Liver (tissue), 9 donors: ENCODE measurements around the gene MIER1. TPM values are rescaled to one million over a fixed set of nuclear protein-coding genes. Genes with fewer than 3 reads are reported as not detected.

Experiments used
- DNase-seq: peaks from one replicate; pipeline ENCODE4 v3.0.0-alpha.2; 2017; ENCODE audit warnings: low spot score
- H3K27ac ChIP-seq, 2 donors: one replicate each; pipeline ENCODE4 v1.7.0; 2013; ENCODE audit warnings: inconsistent platforms in 2 of 2, low read length in 2 of 2, control low read depth in 1 of 2, low read depth in 1 of 2, mild to moderate bottlenecking in 1 of 2
- H3K27me3 ChIP-seq, 4 donors: one replicate each; pipeline versions ENCODE4 v1.6.1 to v1.7.0; 2013; ENCODE audit warnings: low read length in 3 of 4, inconsistent platforms in 1 of 4, mild to moderate bottlenecking in 1 of 4, moderate library complexity in 1 of 4; ENCODE audit not compliant: control insufficient read depth in 4 of 4, insufficient read depth in 4 of 4
- H3K36me3 ChIP-seq, 4 donors: one replicate each; pipeline versions ENCODE4 v1.6.1 to v1.7.0; 2013; ENCODE audit warnings: low read length in 3 of 4, mild to moderate bottlenecking in 3 of 4, low read depth in 1 of 4, moderate library complexity in 1 of 4; ENCODE audit not compliant: control insufficient read depth in 4 of 4, insufficient read depth in 3 of 4
- H3K4me1 ChIP-seq, 4 donors: one replicate each; pipeline versions ENCODE4 v1.6.1 to v1.7.0; 2013; ENCODE audit warnings: low read length in 3 of 4, mild to moderate bottlenecking in 3 of 4, moderate library complexity in 1 of 4; ENCODE audit not compliant: control insufficient read depth in 4 of 4, insufficient read depth in 4 of 4
- H3K4me3 ChIP-seq, 3 donors: one replicate each; pipeline versions ENCODE4 v1.6.1 to v1.7.0; 2013; ENCODE audit warnings: low read length in 3 of 3, control low read depth in 1 of 3, low read depth in 1 of 3, mild to moderate bottlenecking in 1 of 3
- H3K9ac ChIP-seq, 2 donors: one replicate each; pipeline ENCODE4 v1.7.0; 2013; ENCODE audit warnings: low read length in 2 of 2, mild to moderate bottlenecking in 2 of 2, moderate library complexity in 2 of 2, control low read depth in 1 of 2, low read depth in 1 of 2
- H3K9me3 ChIP-seq, 4 donors: one replicate each; pipeline versions ENCODE4 v1.6.1 to v1.7.0; 2013; ENCODE audit warnings: low read length in 3 of 4; ENCODE audit not compliant: control insufficient read depth in 4 of 4
- EGR1 ChIP-seq, 2 donors: IDR thresholded peaks; 2 replicates each; pipeline ENCODE4 v1.6.1; 2016 to 2018; ENCODE audit warnings: antibody characterized with exemption in 2 of 2, low read depth in 2 of 2
- FOXA1 ChIP-seq: IDR thresholded peaks from 2 replicates; pipeline ENCODE4 v1.6.1; 2016; ENCODE audit warnings: antibody characterized with exemption
- GABPA ChIP-seq, 2 donors: IDR thresholded peaks in 1 of 2; conservative IDR thresholded peaks in 1 of 2; 2 replicates each; pipeline ENCODE4 v1.6.1; 2016; ENCODE audit warnings: antibody characterized with exemption in 2 of 2, mild to moderate bottlenecking in 1 of 2, moderate library complexity in 1 of 2
- HNF4A ChIP-seq, 2 donors: conservative IDR thresholded peaks; 2 replicates each; pipeline ENCODE4 v1.6.1; 2016; ENCODE audit warnings: antibody characterized with exemption in 2 of 2, mild to moderate bottlenecking in 2 of 2
- JUND ChIP-seq, 2 donors: IDR thresholded peaks; 2 replicates each; pipeline ENCODE4 v1.6.1; 2016; ENCODE audit warnings: antibody characterized with exemption in 2 of 2
- NR2F2 ChIP-seq: IDR thresholded peaks from 2 replicates; pipeline ENCODE4 v1.6.1; 2016; ENCODE audit warnings: antibody characterized with exemption
- RAD21 ChIP-seq, 2 donors: IDR thresholded peaks; 2 replicates each; pipeline ENCODE4 v1.6.1; 2016; ENCODE audit warnings: antibody characterized with exemption in 2 of 2, mild to moderate bottlenecking in 2 of 2
- REST ChIP-seq: IDR thresholded peaks from 2 replicates; pipeline ENCODE4 v1.6.1; 2016; ENCODE audit warnings: antibody characterized with exemption, mild to moderate bottlenecking
- RXRA ChIP-seq, 2 donors: IDR thresholded peaks; 2 replicates each; pipeline ENCODE4 v1.6.1; 2017 to 2018; ENCODE audit warnings: antibody characterized with exemption in 2 of 2, mild to moderate bottlenecking in 1 of 2
- SP1 ChIP-seq: IDR thresholded peaks from 2 replicates; pipeline ENCODE4 v1.6.1; 2018; ENCODE audit warnings: antibody characterized with exemption, mild to moderate bottlenecking
- YY1 ChIP-seq: IDR thresholded peaks from 2 replicates; pipeline ENCODE4 v1.6.1; 2016; ENCODE audit warnings: antibody characterized with exemption, mild to moderate bottlenecking
- ZBTB33 ChIP-seq: IDR thresholded peaks from 2 replicates; pipeline ENCODE4 v1.6.1; 2016; ENCODE audit warnings: antibody characterized with exemption
- WGBS: extraction: QIAGEN DNeasy Blood & Tissue Kit; methylation state at CpG from one replicate; pipeline ENCODE4 v1.1.7; 2013; 5-methylcytosine and 5-hydroxymethylcytosine counted together
- polyA plus RNA-seq, 2 donors: library from polyadenylated mRNA; stranded (reverse) in 1 of 2; unstranded in 1 of 2; fragments of 200-250 nt in 1 of 2; fragments of >200 nt in 1 of 2; fragmentation: Nextera tagmentation in 1 of 2; extraction: Ambion mirVana in 1 of 2; gene quantifications; one replicate each; pipeline versions ENCODE4 v1.2.1 to v1.2.3, GENCODE V29; 2013 to 2015
- total RNA-seq, 2 donors: library from RNA; depleted of rRNA; stranded (reverse); fragments of >200 nt; gene quantifications; one replicate each; pipeline ENCODE4 v1.2.3, GENCODE V29; 2014
- TF ChIP-seq, protein P1 (sequence below): IDR thresholded peaks from 2 replicates; pipeline ENCODE4 v1.6.1; 2016; ENCODE audit warnings: antibody characterized with exemption
- TF ChIP-seq, protein P2 (sequence below): fragments of 150-350 bp; IDR thresholded peaks from 2 replicates; pipeline ENCODE4 v1.5.1; 2017; ENCODE audit warnings: improper control_type of control experiment, low read depth, low read length; ENCODE audit not compliant: missing input control
- TF ChIP-seq, protein P3 (sequence below): IDR thresholded peaks from 2 replicates; pipeline ENCODE4 v1.6.1; 2016; ENCODE audit warnings: antibody characterized with exemption
- donor health status: healthy.
- donor health status: healthy.
- donor health status: healthy.
- donor health status: healthy.
- donor health status: healthy.

Gene MIER1
- total and polyA plus RNA-seq, 4 donors, result 7.3 to 23.2 (median 16.6) TPM

GRCh38 chr1:67001682-67002425 is 77.1 kb downstream of the MIER1 start:
- no peak for TF ChIP-seq RAD21 (IDR thresholded peaks at IDR 0.05)
- no peak for TF ChIP-seq RXRA (IDR thresholded peaks at IDR 0.05)
- TF ChIP-seq FOXA1, result no peak
- TF ChIP-seq, protein P1, sequence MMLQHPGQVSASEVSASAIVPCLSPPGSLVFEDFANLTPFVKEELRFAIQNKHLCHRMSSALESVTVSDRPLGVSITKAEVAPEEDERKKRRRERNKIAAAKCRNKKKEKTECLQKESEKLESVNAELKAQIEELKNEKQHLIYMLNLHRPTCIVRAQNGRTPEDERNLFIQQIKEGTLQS, result no peak
- TF ChIP-seq HNF4A (conservative IDR thresholded peaks at IDR 0.05), result no peak
- no peak for TF ChIP-seq NR2F2
- TF ChIP-seq ZBTB33, result no peak
- TF ChIP-seq, protein P2, sequence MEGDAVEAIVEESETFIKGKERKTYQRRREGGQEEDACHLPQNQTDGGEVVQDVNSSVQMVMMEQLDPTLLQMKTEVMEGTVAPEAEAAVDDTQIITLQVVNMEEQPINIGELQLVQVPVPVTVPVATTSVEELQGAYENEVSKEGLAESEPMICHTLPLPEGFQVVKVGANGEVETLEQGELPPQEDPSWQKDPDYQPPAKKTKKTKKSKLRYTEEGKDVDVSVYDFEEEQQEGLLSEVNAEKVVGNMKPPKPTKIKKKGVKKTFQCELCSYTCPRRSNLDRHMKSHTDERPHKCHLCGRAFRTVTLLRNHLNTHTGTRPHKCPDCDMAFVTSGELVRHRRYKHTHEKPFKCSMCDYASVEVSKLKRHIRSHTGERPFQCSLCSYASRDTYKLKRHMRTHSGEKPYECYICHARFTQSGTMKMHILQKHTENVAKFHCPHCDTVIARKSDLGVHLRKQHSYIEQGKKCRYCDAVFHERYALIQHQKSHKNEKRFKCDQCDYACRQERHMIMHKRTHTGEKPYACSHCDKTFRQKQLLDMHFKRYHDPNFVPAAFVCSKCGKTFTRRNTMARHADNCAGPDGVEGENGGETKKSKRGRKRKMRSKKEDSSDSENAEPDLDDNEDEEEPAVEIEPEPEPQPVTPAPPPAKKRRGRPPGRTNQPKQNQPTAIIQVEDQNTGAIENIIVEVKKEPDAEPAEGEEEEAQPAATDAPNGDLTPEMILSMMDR, result no peak
- TF ChIP-seq, protein P3, sequence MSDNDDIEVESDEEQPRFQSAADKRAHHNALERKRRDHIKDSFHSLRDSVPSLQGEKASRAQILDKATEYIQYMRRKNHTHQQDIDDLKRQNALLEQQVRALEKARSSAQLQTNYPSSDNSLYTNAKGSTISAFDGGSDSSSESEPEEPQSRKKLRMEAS, result no peak
- no peak for TF ChIP-seq YY1
- TF ChIP-seq EGR1 (IDR thresholded peaks at IDR 0.05; ENCODE audit: low read depth in 2 of 2), result no peak
- TF ChIP-seq REST, result no peak
- no peak for TF ChIP-seq JUND (IDR thresholded peaks at IDR 0.05)
- no peak for TF ChIP-seq SP1
- no peak for TF ChIP-seq GABPA (IDR thresholded peaks at IDR 0.05 in 1 of 2, conservative IDR thresholded peaks at IDR 0.05 in 1 of 2)
- Histone ChIP-seq H3K36me3 (peaks cover 8 to 35% (median 24%) of the 10 kb centered on the region in 4 donors), H3K27me3 (no peaks in the 10 kb centered on the region), H3K9me3 (no peaks in the 10 kb centered on the region), H3K9ac (no peak overlapping the region), H3K4me1 (no peaks in the 10 kb centered on the region), H3K4me3 (no peak overlapping the region), H3K27ac (no peak overlapping the region)
- WGBS, result 83% methylated on average over 5 of the region's 5 CpGs
- no peak for DNase-seq
